GM21786 (cell line): ENCODE measurements around the gene PPFIBP2.
A peak's percentile ranks its signal among the peaks of the same experiment; 100 is the strongest.
"Not testable (repeated sequence)": the region's sequence is repeated elsewhere in the genome, so short reads cannot be mapped to it uniquely, and the experiment has no call there.

Experiments
- ATAC-seq: cut with Tn5 transposase; IDR thresholded peaks from one replicate; pipeline ENCODE4 v1.9.1; 2021; ENCODE audit not compliant: unreplicated experiment

PPFIBP2 gene

DNA sequence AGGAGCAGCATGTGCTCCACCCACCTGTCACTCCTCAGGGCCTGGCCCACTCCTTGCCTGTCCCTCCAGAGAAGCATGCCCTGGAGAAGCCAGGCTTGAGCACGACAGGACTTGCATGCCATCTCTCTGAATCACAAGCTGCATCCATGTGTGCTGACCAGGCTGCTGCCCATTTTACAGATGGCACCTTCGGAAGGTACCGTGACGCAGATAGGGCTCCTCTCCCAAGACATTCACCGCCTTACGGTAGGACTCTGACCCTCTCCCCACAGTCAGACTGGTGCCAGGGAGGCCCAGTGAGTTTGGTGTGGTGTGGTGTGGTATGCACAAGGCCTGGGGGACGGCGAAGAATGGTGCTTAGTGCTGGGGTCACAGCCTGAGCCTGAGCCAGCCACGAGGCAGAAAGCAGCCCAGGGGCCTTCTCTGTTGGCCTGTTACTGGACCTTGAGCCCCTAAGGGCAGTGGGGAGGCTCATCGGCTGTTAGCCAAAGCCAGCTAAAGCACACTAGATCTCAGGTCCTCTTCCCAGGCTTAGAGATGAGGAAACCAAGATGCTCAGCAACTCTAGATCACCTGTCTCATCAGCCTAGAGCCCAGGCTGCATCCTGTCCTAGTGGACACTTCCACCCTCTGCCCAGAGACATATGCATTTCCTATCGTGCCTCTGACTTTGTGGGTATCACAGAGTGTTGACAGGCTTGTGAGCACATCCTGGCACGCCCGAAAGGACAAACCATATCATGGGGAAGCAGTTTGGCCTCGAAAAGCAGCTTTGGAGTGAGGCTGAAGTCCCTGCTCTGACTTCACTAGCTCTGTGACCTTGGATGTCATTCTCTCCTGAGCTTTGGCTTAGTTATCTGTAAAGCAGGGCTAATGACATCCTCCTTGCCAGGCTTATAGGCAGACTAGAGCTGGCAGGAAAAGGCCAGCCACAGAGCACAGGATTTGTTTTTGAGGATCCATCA lies 141.7 kb downstream of the PPFIBP2 start:
- ATAC-seq, result no peak

DNA sequence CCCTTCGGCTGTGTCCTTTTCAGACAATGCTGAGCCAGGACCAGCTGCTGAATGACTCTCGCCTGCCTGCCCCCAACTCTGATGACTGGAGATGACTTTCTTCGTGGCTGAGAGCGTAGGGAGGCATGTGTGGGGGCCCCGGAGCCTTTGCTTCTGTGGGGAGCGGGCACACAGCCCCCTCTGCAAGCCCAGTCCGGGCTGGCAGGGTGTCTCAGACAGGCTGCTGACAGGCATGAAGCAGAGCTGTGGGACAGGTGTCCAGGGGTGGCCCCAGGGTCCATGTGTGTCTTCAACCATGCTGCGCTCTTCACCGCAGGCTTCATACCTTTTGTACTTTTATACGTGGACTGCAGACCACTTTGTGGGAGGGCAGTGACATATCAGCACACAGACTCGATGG lies 142.9 kb downstream of the PPFIBP2 start:
- ATAC-seq, result no peak

- no peak for ATAC-seq
Observed at GRCh38 chr11:7657306-7658025, 143.7 kb downstream of the PPFIBP2 start.

GRCh38 chr11:7663531-7663930 lies 149.7 kb downstream of the PPFIBP2 start:
- not testable (repeated sequence) for ATAC-seq

DNA sequence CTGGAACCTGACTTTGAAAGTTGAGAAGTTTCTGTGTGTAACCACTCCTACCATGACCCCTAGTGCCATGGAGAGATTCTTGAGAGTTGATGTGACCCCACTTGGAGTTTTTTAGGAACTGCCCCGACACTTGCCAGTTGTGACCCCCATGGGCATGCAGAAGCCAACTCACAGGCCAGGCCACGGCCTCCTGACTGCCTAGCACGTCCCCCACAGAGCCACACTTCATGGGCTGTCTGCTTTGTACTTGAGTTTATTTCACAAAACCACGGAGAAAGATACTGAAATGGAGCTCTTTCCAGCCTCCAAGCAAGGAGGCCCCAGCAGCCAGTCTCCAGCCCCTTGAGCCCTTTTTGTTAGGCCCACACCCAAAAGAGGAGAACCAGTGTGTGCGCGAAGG lies 151.1 kb downstream of the PPFIBP2 start:
- ATAC-seq, result no peak

DNA sequence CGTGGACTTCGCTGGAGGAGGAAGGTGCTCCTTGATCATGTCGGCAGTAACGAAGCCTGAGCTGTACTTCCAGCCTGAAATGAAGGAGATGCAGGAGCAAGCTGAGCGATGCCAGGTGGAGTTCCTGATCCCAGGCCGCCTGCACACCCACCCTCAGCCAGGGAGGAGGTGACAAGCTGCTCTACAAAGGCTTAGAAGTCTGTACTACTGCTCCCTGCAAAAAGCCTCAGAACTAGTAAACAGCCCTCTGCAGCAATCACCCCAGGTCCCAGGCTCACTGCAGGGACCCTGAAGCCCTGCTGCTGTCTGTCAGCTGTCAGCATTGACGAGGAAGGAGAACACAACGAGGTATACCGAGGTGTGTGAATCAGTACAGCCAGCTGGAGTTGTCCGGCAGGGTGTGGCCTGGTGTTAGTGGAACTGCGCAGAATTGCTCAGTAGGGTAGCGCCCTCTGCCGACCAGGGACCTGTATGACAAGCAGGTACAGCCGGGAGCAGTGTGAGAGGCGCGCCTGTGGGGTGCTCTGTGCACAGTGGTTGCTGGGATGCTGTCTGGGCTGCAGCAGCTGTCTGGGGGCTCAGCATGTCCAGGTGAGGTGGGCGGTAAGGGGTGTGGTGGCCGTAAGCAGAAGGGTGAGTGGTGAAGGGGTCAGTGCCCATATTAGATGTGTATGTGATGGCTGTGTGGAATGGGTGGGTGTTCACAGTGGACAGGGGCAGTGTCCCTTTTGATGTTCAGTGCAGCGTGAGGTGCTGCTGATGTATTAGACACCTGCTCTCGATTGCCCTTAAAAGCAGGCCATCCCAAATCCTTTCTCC lies 151.9 kb downstream of the PPFIBP2 start:
- peak; percentile 98 for ATAC-seq

GRCh38 chr11:7666292-7666866 lies 152.6 kb downstream of the PPFIBP2 start:
- ATAC-seq, result no peak

GRCh38 chr11:7667460-7667859 lies 153.7 kb downstream of the PPFIBP2 start:
- no peak for ATAC-seq

DNA sequence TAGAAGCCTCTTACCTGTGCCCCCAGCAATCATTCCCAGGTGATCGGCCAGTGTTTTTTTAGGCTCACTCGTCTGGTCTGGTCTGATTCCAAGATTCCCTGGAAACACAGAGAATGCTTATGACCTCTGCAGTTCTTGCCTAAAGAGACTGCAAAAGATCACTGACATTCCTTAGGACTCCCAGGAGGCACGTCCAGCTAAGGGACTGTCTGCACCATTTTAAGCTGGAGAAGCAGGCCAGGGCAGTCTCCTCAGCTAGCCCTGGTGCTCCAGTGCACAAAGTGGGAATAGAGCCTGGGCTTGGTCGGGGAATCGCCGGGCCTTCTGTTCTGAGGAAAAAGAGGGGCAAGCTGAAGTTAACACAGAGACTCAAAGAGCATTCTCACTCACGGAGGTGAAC lies 154.7 kb downstream of the PPFIBP2 start:
- no peak for ATAC-seq

DNA sequence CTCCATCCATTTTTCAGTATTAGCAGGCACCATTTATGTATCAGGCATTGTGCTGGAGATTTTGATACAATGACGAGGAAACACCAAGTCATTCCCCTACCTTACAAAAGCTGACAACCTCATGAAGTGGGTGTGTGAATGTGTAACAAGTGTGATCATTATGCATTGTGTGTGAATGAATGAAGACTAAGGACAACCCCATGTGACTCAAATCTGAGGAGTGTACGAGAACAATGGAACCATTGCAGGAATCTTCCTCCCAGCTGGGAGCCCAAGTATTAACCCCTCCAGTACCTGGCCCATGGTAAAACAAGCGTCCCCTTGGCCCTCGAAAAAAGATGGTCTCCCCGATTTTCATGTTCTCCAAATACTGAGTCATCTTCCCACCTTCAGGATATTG lies 155.1 kb downstream of the PPFIBP2 start:
- no peak for ATAC-seq

- ATAC-seq, result no peak
Observed at GRCh38 chr11:7670641-7671040, 156.8 kb downstream of the PPFIBP2 start.

- ATAC-seq, result peak; percentile 63
Observed at GRCh38 chr11:7671347-7672215, 157.8 kb downstream of the PPFIBP2 start.

GRCh38 chr11:7672276-7672959 lies 158.6 kb downstream of the PPFIBP2 start:
- no peak for ATAC-seq

GRCh38 chr11:7672960-7673723 lies 159.3 kb downstream of the PPFIBP2 start, which contains the start of gene CYB5R2:
Gene CYB5R2 (minus strand): TSS chr11:7673500. CDS start chr11:7672825, 675 bp downstream.
- no peak for ATAC-seq

- no peak for ATAC-seq
Observed at GRCh38 chr11:7673724-7674434, 160.1 kb downstream of the PPFIBP2 start.

- no peak for ATAC-seq
Observed at GRCh38 chr11:7675631-7676030, 161.8 kb downstream of the PPFIBP2 start.

GRCh38 chr11:7677071-7677470 lies 163.3 kb downstream of the PPFIBP2 start:
- ATAC-seq, result no peak

DNA sequence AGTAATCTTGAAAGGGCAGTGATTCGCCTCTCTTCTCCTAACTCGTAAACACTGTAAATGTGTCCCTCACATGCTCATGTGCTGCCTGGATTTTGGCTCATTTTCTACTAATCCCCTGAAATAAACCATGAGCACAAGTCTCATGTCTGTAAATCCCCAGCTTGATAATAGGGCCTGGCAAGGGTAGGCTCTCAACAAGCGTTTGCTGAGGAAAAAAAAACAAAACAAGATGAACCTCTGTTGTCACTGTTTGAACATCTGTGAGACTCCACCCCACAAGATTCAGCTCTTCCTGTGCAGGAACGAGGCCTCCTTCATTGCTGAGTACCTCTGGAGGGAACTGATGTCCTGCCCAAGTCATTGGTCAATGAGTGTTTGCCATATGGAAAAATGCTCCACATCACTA lies 164.0 kb downstream of the PPFIBP2 start:
- ATAC-seq, result no peak
